Suprapubic skin (tissue), 4 donors: Measurements from ENCODE around the gene AP1M2. TPM values are rescaled to one million over a fixed set of nuclear protein-coding genes. Genes with fewer than 3 reads are reported as not detected.

ENCODE experiments used
- DNase-seq, 2 donors: peaks; one replicate each; pipeline ENCODE4 v3.0.0-alpha.2; 2019; ENCODE audit warnings: low spot score in 2 of 2
- H3K27ac ChIP-seq: fragments of 200-600 bp; sonication (generic); one replicate; pipeline ENCODE4 v1.5.1; 2019
- H3K27me3 ChIP-seq: fragments of 200-600 bp; sonication (generic); one replicate; pipeline ENCODE4 v1.5.1; 2019
- H3K36me3 ChIP-seq: fragments of 200-600 bp; sonication (generic); one replicate; pipeline ENCODE4 v1.5.1; 2019
- H3K4me1 ChIP-seq: fragments of 200-600 bp; sonication (generic); one replicate; pipeline ENCODE4 v1.5.1; 2019
- H3K4me3 ChIP-seq: fragments of 200-600 bp; sonication (generic); one replicate; pipeline ENCODE4 v1.5.1; 2019; ENCODE audit warnings: mild to moderate bottlenecking
- H3K9me3 ChIP-seq: fragments of 200-600 bp; sonication (generic); one replicate; pipeline ENCODE4 v1.5.1; 2019
- EP300 ChIP-seq: sonication (generic); formaldehyde crosslinking; IDR thresholded peaks from one replicate; pipeline ENCODE4 v1.6.1; 2017; ENCODE audit warnings: antibody characterized with exemption
- POLR2A ChIP-seq, 2 donors: fragments of 450-650 bp; IDR thresholded peaks; one replicate each; pipeline ENCODE4 v1.6.1; 2017; ENCODE audit warnings: antibody characterized with exemption in 2 of 2, mild to moderate bottlenecking in 2 of 2, moderate library complexity in 2 of 2
- POLR2AphosphoS5 ChIP-seq, 3 donors: sonication (generic); formaldehyde crosslinking; IDR thresholded peaks; one replicate each; pipeline ENCODE4 v1.6.1; 2017; ENCODE audit warnings: antibody characterized with exemption in 3 of 3
- WGBS: methylation state at CpG from one replicate; pipeline ENCODE4 v1.1.5; 2018; 5-methylcytosine and 5-hydroxymethylcytosine counted together
- total RNA-seq, 4 donors: library from RNA; depleted of rRNA; stranded (reverse); fragments of >200 nt; gene quantifications; one replicate each; pipeline ENCODE4 v1.1.0, GENCODE V29; 2016
- TF ChIP-seq, protein P1 (sequence below), 2 donors: fragments of 200-600 bp in 1 of 2; fragments of 450-650 bp in 1 of 2; sonication (generic) in 1 of 2; IDR thresholded peaks; one replicate each; pipeline ENCODE4 v1.5.1; 2016 to 2019; ENCODE audit warnings: antibody characterized with exemption in 2 of 2, mild to moderate bottlenecking in 1 of 2, moderate library complexity in 1 of 2

AP1M2 gene
- total RNA-seq, 4 donors from 2014 or later: 28.9 to 65.9 (median 59.1) TPM

DNA sequence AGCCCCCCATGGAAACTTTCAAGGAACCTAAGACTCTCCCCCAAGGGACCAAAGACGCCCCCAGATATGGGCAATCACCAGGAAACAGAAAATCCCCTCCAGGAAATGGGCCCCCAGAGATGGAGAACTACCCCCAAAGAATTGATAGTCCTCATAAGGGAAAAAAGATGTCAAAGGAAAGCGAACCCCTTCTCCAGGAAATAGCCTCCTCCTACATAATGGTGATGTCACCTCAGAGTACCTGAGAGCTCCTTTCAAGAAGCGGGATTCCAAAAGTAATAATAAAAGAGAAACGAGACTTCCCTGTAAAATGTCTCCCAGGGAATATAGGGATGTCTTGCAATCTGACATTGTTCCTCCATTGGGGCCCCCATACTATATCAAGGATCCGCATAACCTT, 19.5 kb downstream of the AP1M2 start:
- no peaks in the 10 kb centered on the region for H3K9me3 ChIP-seq
- 38% methylated on average over 5 of the region's 5 CpGs for WGBS
- peaks cover 50% of the 10 kb centered on the region for H3K4me1 ChIP-seq

DNA sequence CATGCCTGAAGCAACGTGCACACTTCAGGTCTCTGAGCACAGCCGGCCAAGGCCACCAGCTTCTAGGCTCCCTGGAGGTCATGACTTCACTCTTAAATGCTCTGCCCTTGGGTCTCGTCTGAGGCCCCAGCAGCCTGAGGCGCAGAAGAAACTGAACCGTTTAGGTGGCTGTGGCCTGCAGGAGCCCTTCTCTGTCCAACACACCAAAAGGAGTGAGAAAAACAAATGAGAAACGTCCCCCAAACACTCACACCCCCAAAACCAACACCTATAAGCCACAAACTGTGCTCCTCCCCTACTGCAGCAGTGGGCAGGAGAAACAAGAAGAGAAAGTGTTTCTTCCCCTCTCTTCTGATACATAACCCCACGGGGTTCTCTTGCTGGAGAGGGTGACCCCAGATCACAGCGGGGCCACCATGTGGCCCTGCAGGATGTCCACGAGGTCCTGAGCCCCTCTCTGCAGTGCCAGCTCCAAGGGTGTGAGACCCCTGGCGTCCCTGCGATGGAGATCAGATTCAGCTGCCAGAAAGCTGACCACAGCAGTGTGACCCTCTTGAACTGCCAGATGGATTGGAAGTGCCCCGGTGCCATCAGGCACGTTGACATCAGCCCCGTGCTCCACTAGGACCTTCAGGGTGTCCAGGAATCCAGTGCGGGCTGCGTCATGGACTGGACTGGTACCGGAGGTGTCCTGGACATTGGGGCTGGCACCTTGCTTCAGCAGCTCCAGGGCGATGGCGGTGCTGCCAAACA, 20.3 kb downstream of the AP1M2 start:
- Histone ChIP-seq H3K4me1 (peaks cover 44% of the 10 kb centered on the region), H3K4me3 (peak overlapping the region; percentile 92)
- WGBS: 30% methylated on average over 10 of the region's 19 CpGs

More for the DNA sequence above, 19.5 kb downstream of the AP1M2 start:
- Histone ChIP-seq H3K4me3 (peak overlapping the region; percentile 92), H3K27ac (peak overlapping the region; percentile 89), H3K27me3 (no peaks in the 10 kb centered on the region), H3K36me3 (peaks cover 2% of the 10 kb centered on the region)
- TF ChIP-seq, protein P1, sequence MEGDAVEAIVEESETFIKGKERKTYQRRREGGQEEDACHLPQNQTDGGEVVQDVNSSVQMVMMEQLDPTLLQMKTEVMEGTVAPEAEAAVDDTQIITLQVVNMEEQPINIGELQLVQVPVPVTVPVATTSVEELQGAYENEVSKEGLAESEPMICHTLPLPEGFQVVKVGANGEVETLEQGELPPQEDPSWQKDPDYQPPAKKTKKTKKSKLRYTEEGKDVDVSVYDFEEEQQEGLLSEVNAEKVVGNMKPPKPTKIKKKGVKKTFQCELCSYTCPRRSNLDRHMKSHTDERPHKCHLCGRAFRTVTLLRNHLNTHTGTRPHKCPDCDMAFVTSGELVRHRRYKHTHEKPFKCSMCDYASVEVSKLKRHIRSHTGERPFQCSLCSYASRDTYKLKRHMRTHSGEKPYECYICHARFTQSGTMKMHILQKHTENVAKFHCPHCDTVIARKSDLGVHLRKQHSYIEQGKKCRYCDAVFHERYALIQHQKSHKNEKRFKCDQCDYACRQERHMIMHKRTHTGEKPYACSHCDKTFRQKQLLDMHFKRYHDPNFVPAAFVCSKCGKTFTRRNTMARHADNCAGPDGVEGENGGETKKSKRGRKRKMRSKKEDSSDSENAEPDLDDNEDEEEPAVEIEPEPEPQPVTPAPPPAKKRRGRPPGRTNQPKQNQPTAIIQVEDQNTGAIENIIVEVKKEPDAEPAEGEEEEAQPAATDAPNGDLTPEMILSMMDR (IDR thresholded peaks at IDR 0.05): no peak
- TF ChIP-seq POLR2A (IDR thresholded peaks at IDR 0.05) (no peak), POLR2AphosphoS5 (IDR thresholded peaks at IDR 0.05) (no peak), EP300 (no peak)
- no peak for DNase-seq

DNA sequence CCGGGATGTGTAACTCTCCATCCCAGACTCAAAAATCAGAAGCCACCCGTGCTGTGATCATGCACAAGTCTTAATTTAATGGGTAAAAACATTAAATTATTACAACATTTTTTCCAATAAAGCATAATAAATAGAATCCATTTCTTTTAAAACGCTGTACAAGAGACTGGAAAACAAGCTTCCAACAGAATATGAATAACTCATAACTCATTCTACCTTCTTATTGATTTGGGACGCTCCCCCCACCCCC, 20.8 kb downstream of the AP1M2 start:
- peaks cover 9% of the 10 kb centered on the region for H3K36me3 ChIP-seq
- H3K4me1 ChIP-seq: peaks cover 44% of the 10 kb centered on the region
- no peak for DNase-seq
- TF ChIP-seq EP300 (no peak), POLR2AphosphoS5 (IDR thresholded peaks at IDR 0.05) (no peak), POLR2A (IDR thresholded peaks at IDR 0.05) (no peak)
- TF ChIP-seq, protein P1 (IDR thresholded peaks at IDR 0.05): no peak
- H3K9me3 ChIP-seq: no peaks in the 10 kb centered on the region
- H3K27me3 ChIP-seq: no peaks in the 10 kb centered on the region
- peak overlapping the region; percentile 89 for H3K27ac ChIP-seq
- peak overlapping the region; percentile 92 for H3K4me3 ChIP-seq
- WGBS: 8% methylated on average over 4 of the region's 4 CpGs

More for the DNA sequence above, 20.3 kb downstream of the AP1M2 start:
- Histone ChIP-seq H3K9me3 (no peaks in the 10 kb centered on the region), H3K27ac (peak overlapping the region; percentile 89), H3K36me3 (peaks cover 7% of the 10 kb centered on the region), H3K27me3 (no peaks in the 10 kb centered on the region)
- no peak for TF ChIP-seq EP300
- TF ChIP-seq, protein P1 (IDR thresholded peaks at IDR 0.05): no peak
- no peak for TF ChIP-seq POLR2AphosphoS5 (IDR thresholded peaks at IDR 0.05)
- no peak for TF ChIP-seq POLR2A (IDR thresholded peaks at IDR 0.05)
- peak in 1 of 2 donors; percentile 78 for DNase-seq

- peak within 1 kb of the TSS; percentile 92 for H3K4me3 ChIP-seq
- DNase-seq: peak; percentile 99
- WGBS: under 1% methylated on average over 29 of the region's 94 CpGs
- H3K36me3 ChIP-seq: peaks cover 14% of the 10 kb centered on the region
- peaks cover 44% of the 10 kb centered on the region for H3K4me1 ChIP-seq
- H3K9me3 ChIP-seq: no peaks in the 10 kb centered on the region
- TF ChIP-seq EP300 (no peak), POLR2AphosphoS5 (IDR thresholded peaks at IDR 0.05) (peak in 2 of 3 donors; percentile 8 to 78), POLR2A (IDR thresholded peaks at IDR 0.05) (peak; percentile 49 to 67)
- TF ChIP-seq, protein P1 (IDR thresholded peaks at IDR 0.05): peak; percentile 43 to 50
- peak within 1 kb of the TSS; percentile 89 for H3K27ac ChIP-seq
- no peaks in the 10 kb centered on the region for H3K27me3 ChIP-seq
Observed at GRCh38 chr19:10565567-10566407, 21.3 kb downstream of the AP1M2 start, which contains the start of gene KRI1. Gene KRI1 (minus strand): TSS chr19:10566010. CDS start chr19:10565999, 11 bp downstream.
